ENCODE measurements around the gene RARB. TPM values are rescaled to one million over a fixed set of nuclear protein-coding genes. Genes with fewer than 3 reads are reported as not detected.

RARB gene
- total and polyA plus RNA-seq, 9 of the 15 experiments (the other 6 are each of a cell fraction or from before 2014, with no cell fraction given), result 0.15 to 1.3 (median 0.27) TPM

- H2AFZ ChIP-seq (ENCODE audit: low read depth, low read length), result no peak overlapping the region
- FAIRE-seq (no peak), ATAC-seq (no peak), DNase-seq (ENCODE audit: extremely low read depth in 1 of 4, low spot score in 3 of 4) (no peak)
- no peaks in the 10 kb centered on the region for H3K9me1 ChIP-seq (ENCODE audit: control insufficient read depth, insufficient read depth, low read length)
- H3K27me3 ChIP-seq (ENCODE audit: control insufficient read depth in 2 of 2, insufficient read depth in 2 of 2, low read length in 2 of 2), result peaks cover 16 to 17% of the 10 kb centered on the region in 2 experiments
- POLR2A ChIA-PET, result interaction anchor here (1.1 kb wide), 1 partner anchor 10 kb away, joined by 4 read pairs; no protein-coding TSS in a partner anchor
- H3K4me3 ChIP-seq, result no peak overlapping the region
- in situ Hi-C loops (cut with MboI) (no loop called here), intact Hi-C loops (cut with micrococcal nuclease) (no loop called here)
- no peaks in the 10 kb centered on the region for H3K79me2 ChIP-seq (ENCODE audit: control insufficient read depth, insufficient read depth, low read length)
- H4K20me1 ChIP-seq (replicated peaks; ENCODE audit: control insufficient read depth, insufficient read depth, low read length), result no peaks in the 10 kb centered on the region
- H3K36me3 ChIP-seq (ENCODE audit: control insufficient read depth, insufficient read depth, low read length), result no peaks in the 10 kb centered on the region
- no peak overlapping the region for H3K9ac ChIP-seq (ENCODE audit: insufficient read depth in 1 of 2, low read depth in 2 of 2, low read length in 2 of 2)
- no peaks in the 10 kb centered on the region for H3K9me3 ChIP-seq (replicated peaks; ENCODE audit: control insufficient read depth, insufficient read depth, low read depth, low read length)
- H3K4me1 ChIP-seq (replicated peaks in 1 of 2; ENCODE audit: control insufficient read depth in 2 of 2, insufficient read depth in 2 of 2, low read length in 2 of 2), result no peaks in the 10 kb centered on the region; a peak in 1 of 5 replicates
- H3K27ac ChIP-seq (ENCODE audit: extremely low read depth, low read depth, low read length), result no peak overlapping the region
- CTCF ChIA-PET (ENCODE audit: low intra/inter-chr PET ratio), result no interaction called here
- no TSS peak for BruUV-seq (replicated peaks)
- 2% methylated on average over 12 of the region's 12 CpGs for WGBS (ENCODE audit: insufficient coverage, low coverage, missing lambda C conversion rate)
- no peak overlapping the region for H3K4me2 ChIP-seq (ENCODE audit: insufficient read depth, low read length)
- no peak for TF ChIP-seq ZNF444 (CRISPR knock-in tag; IDR thresholded peaks at IDR 0.05)
- TF ChIP-seq CREB1 (IDR thresholded peaks at IDR 0.05), result no peak
- TF ChIP-seq CREB1 (CRISPR knock-in tag; IDR thresholded peaks at IDR 0.05), result no peak
- TF ChIP-seq BCL6 (CRISPR knock-in tag; IDR thresholded peaks at IDR 0.05), result no peak
- TF ChIP-seq MCM2 (IDR thresholded peaks at IDR 0.05; ENCODE audit: low read depth), result no peak
- TF ChIP-seq, protein P1, sequence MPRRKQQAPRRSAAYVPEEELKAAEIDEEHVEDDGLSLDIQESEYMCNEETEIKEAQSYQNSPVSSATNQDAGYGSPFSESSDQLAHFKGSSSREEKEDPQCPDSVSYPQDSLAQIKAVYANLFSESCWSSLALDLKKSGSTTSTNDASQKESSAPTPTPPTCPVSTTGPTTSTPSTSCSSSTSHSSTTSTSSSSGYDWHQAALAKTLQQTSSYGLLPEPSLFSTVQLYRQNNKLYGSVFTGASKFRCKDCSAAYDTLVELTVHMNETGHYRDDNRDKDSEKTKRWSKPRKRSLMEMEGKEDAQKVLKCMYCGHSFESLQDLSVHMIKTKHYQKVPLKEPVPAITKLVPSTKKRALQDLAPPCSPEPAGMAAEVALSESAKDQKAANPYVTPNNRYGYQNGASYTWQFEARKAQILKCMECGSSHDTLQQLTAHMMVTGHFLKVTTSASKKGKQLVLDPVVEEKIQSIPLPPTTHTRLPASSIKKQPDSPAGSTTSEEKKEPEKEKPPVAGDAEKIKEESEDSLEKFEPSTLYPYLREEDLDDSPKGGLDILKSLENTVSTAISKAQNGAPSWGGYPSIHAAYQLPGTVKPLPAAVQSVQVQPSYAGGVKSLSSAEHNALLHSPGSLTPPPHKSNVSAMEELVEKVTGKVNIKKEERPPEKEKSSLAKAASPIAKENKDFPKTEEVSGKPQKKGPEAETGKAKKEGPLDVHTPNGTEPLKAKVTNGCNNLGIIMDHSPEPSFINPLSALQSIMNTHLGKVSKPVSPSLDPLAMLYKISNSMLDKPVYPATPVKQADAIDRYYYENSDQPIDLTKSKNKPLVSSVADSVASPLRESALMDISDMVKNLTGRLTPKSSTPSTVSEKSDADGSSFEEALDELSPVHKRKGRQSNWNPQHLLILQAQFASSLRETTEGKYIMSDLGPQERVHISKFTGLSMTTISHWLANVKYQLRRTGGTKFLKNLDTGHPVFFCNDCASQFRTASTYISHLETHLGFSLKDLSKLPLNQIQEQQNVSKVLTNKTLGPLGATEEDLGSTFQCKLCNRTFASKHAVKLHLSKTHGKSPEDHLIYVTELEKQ (CRISPR knock-in tag; IDR thresholded peaks at IDR 0.05), result no peak
- TF ChIP-seq TAF9B (IDR thresholded peaks at IDR 0.05; ENCODE audit: partially characterized antibody), result no peak
- no peak for TF ChIP-seq KDM1A (IDR thresholded peaks at IDR 0.05)
- TF ChIP-seq SP2 (IDR thresholded peaks at IDR 0.05; ENCODE audit: extremely low read depth, low read depth, low read length, poor library complexity, severe bottlenecking), result no peak
- no peak for TF ChIP-seq NFIX (CRISPR knock-in tag; IDR thresholded peaks at IDR 0.05; ENCODE audit: low read depth)
Observed at GRCh38 chr3:25429361-25430286, 1.6 kb downstream of the RARB start.

Data from K562 (cell line).